Ishikawa (cell line): ENCODE results near the gene GTPBP1.

Experiments
- CEBPB ChIP-seq: IDR thresholded peaks from 2 replicates; pipeline ENCODE4 v1.6.1; 2012
- CREB1 ChIP-seq: IDR thresholded peaks from 2 replicates; pipeline ENCODE4 v1.6.1; 2012; ENCODE audit warnings: low read depth
- EGR1 ChIP-seq: IDR thresholded peaks from 2 replicates; pipeline ENCODE4 v1.6.1; 2012
- EP300 ChIP-seq: IDR thresholded peaks from 2 replicates; pipeline ENCODE4 v1.6.1; 2012; ENCODE audit warnings: borderline replicate concordance
- FOXM1 ChIP-seq: IDR thresholded peaks from 2 replicates; pipeline ENCODE4 v1.6.1; 2012; ENCODE audit warnings: low read depth, borderline replicate concordance
- NFIC ChIP-seq: IDR thresholded peaks from 2 replicates; pipeline ENCODE4 v1.6.1; 2012
- RAD21 ChIP-seq: IDR thresholded peaks from 2 replicates; pipeline ENCODE4 v1.6.1; 2012; ENCODE audit warnings: low read depth
- TAF1 ChIP-seq: IDR thresholded peaks from 2 replicates; pipeline ENCODE4 v1.6.1; 2012; ENCODE audit warnings: low read depth, mild to moderate bottlenecking
- TCF12 ChIP-seq: IDR thresholded peaks from 2 replicates; pipeline ENCODE4 v1.6.1; 2012; ENCODE audit warnings: low read depth
- TEAD4 ChIP-seq: IDR thresholded peaks from 2 replicates; pipeline ENCODE4 v1.6.1; 2012
- YY1 ChIP-seq: IDR thresholded peaks from 2 replicates; pipeline ENCODE4 v1.6.1; 2012; ENCODE audit warnings: low read depth
- ZBTB7A ChIP-seq: IDR thresholded peaks from 2 replicates; pipeline ENCODE4 v1.6.1; 2012; ENCODE audit warnings: low read depth
- TF ChIP-seq, protein P1 (sequence below): IDR thresholded peaks from 2 replicates; pipeline ENCODE4 v1.6.1; 2012
- TF ChIP-seq, protein P2 (sequence below): IDR thresholded peaks from 2 replicates; pipeline ENCODE4 v1.6.1; 2012
- TF ChIP-seq, protein P3 (sequence below): IDR thresholded peaks from 2 replicates; pipeline ENCODE4 v1.6.1; 2012; ENCODE audit warnings: low read depth, mild to moderate bottlenecking

GTPBP1 gene

DNA sequence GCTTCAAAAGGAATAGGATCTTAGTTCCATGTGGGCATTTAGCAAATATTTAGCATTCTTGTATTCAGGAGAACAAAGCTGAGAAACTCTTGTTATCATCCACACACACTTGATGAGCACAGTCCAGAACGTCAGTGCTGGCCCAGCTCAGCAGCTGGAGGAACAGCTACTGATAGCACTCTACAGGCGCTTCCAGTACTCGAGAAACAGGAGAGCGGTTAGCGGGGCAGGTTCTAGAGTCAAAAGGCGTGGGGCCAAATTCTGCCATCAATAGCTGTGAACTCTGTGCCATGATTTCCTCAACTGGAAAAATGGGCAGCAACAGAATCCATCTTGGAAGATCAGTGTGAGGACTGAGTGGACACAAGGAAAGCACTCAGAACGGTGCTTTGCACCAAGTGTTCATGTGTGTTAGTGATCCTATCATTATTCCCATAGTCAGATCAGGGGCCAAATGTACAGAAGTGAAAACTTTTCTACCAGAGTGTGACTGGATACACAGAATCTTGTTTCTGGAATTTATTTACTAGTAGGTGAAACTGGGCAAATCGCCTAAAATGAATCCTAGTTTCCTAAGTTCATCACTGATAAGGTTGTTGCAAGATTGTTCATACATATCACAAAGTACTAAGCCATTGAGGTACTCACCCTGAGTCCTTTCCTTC, 8.2 kb upstream of the GTPBP1 start:
- TF ChIP-seq RAD21 (no peak), TAF1 (no peak), CEBPB (no peak), NFIC (no peak), EP300 (no peak), TEAD4 (no peak), TCF12 (no peak), CREB1 (no peak), FOXM1 (no peak), EGR1 (no peak), ZBTB7A (no peak), YY1 (no peak)
- TF ChIP-seq, protein P1, sequence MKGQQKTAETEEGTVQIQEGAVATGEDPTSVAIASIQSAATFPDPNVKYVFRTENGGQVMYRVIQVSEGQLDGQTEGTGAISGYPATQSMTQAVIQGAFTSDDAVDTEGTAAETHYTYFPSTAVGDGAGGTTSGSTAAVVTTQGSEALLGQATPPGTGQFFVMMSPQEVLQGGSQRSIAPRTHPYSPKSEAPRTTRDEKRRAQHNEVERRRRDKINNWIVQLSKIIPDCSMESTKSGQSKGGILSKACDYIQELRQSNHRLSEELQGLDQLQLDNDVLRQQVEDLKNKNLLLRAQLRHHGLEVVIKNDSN = no peak
- TF ChIP-seq, protein P2, sequence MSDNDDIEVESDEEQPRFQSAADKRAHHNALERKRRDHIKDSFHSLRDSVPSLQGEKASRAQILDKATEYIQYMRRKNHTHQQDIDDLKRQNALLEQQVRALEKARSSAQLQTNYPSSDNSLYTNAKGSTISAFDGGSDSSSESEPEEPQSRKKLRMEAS = no peak
- TF ChIP-seq, protein P3, sequence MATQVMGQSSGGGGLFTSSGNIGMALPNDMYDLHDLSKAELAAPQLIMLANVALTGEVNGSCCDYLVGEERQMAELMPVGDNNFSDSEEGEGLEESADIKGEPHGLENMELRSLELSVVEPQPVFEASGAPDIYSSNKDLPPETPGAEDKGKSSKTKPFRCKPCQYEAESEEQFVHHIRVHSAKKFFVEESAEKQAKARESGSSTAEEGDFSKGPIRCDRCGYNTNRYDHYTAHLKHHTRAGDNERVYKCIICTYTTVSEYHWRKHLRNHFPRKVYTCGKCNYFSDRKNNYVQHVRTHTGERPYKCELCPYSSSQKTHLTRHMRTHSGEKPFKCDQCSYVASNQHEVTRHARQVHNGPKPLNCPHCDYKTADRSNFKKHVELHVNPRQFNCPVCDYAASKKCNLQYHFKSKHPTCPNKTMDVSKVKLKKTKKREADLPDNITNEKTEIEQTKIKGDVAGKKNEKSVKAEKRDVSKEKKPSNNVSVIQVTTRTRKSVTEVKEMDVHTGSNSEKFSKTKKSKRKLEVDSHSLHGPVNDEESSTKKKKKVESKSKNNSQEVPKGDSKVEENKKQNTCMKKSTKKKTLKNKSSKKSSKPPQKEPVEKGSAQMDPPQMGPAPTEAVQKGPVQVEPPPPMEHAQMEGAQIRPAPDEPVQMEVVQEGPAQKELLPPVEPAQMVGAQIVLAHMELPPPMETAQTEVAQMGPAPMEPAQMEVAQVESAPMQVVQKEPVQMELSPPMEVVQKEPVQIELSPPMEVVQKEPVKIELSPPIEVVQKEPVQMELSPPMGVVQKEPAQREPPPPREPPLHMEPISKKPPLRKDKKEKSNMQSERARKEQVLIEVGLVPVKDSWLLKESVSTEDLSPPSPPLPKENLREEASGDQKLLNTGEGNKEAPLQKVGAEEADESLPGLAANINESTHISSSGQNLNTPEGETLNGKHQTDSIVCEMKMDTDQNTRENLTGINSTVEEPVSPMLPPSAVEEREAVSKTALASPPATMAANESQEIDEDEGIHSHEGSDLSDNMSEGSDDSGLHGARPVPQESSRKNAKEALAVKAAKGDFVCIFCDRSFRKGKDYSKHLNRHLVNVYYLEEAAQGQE = no peak

DNA sequence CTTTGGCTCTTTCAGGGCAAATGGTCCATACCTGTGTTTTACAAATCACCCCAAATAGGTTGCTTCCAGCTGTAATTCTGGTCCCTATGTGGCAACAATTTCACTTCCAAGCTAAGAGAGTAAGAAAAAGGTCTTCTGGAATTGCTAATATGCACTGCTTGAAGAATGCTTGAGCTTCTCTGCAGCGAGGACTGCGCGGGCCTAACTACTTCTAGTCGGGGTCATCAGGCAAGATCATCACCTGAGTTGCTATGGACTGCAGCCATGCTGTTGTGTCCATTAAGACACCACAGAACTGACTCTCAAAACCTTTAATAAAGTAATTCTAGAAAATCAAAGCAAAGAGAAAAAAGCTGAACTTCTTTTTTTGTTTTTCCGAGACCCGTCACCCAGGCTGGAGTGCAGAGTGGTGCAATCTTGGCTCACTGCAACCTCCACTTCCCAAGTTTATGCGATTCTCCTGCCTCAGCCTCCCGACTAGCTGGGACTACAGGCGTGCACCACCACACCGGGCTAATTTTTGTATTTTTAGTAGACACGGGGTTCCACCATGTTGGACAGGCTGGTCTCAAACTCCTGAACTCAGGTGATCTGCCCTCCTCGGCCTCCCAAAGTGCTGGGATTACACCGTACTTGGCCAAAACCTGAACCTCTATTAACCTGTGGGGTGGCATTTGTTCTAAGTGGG, 7.2 kb upstream of the GTPBP1 start:
- TF ChIP-seq TAF1 = no peak
- TF ChIP-seq, protein P2 = no peak

DNA sequence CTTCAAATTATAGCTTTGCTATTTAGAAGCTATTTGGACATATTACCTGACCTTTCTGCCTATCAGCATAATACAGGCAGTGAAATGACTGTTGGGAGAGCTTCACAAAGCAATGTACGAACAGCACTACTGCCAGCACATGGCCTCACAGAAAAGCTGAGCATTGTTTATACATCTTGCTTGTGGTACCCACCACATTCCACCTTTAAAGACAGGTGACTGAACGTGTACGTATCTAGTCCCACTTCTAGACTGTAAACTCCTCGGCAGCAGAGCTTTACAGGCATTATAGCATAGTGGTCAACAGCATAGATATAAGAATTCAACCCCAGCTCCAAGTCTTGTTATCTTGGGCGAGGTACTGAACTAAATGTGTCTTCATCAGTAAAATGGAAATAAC, 6.6 kb upstream of the GTPBP1 start:
- TF ChIP-seq FOXM1 (no peak), EP300 (no peak), CREB1 (no peak), CEBPB (no peak), TCF12 (no peak), TAF1 (no peak), ZBTB7A (no peak), TEAD4 (no peak), EGR1 (no peak), NFIC (no peak), YY1 (no peak), RAD21 (no peak)
- TF ChIP-seq, protein P2 = no peak
- TF ChIP-seq, protein P1 = no peak
- TF ChIP-seq, protein P3 = no peak

DNA sequence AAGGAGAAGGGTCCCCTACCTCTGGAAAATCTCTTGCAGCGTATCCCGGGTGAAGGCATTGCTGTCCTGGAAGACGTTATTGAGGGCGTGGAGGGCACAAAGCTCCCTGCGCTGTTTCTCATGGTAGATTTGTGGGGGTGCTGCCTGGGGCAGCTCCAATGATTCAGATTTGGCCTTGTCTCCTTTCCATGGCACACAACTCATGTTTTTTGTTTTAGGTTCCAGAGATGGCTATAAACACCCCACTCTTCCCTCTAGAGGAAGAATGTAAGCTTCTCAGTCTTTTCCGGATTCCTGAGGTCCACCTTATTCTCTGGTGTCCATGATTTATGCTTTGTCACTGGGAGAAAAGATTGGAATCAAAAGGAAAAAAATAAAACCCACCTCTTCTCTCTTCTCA, 6.0 kb upstream of the GTPBP1 start:
- TF ChIP-seq ZBTB7A (no peak), EGR1 (no peak), EP300 (no peak), FOXM1 (no peak), RAD21 (no peak), NFIC (no peak), TEAD4 (no peak), CEBPB (no peak), YY1 (no peak), TAF1 (no peak), CREB1 (no peak), TCF12 (no peak)
- TF ChIP-seq, protein P2 = no peak
- TF ChIP-seq, protein P3 = no peak
- TF ChIP-seq, protein P1 = no peak
